ENCODE measurements around the gene NLRP6.

GRCh38 chr11:259413-259812 is 18.8 kb upstream of the NLRP6 start:
- TF ChIP-seq, protein P1, sequence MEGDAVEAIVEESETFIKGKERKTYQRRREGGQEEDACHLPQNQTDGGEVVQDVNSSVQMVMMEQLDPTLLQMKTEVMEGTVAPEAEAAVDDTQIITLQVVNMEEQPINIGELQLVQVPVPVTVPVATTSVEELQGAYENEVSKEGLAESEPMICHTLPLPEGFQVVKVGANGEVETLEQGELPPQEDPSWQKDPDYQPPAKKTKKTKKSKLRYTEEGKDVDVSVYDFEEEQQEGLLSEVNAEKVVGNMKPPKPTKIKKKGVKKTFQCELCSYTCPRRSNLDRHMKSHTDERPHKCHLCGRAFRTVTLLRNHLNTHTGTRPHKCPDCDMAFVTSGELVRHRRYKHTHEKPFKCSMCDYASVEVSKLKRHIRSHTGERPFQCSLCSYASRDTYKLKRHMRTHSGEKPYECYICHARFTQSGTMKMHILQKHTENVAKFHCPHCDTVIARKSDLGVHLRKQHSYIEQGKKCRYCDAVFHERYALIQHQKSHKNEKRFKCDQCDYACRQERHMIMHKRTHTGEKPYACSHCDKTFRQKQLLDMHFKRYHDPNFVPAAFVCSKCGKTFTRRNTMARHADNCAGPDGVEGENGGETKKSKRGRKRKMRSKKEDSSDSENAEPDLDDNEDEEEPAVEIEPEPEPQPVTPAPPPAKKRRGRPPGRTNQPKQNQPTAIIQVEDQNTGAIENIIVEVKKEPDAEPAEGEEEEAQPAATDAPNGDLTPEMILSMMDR (IDR thresholded peaks at IDR 0.05), result no peak
- no peak for TF ChIP-seq POLR2AphosphoS5 (IDR thresholded peaks at IDR 0.05)
